ENCODE data around the gene CCDC70. TPM values are rescaled to one million over a fixed set of nuclear protein-coding genes. Genes with fewer than 3 reads are reported as not detected.
"Not testable (repeated sequence)": the region's sequence is repeated elsewhere in the genome, so short reads cannot be mapped to it uniquely, and the experiment has no call there.

CCDC70 gene
- total RNA-seq, 1 donor from 2014 or later: not detected

GRCh38 chr13:51821606-51822005 lies 40.2 kb upstream of the CCDC70 start:
- H3K27me3 ChIP-seq (ENCODE audit: control insufficient read depth, insufficient read depth, low read length): peaks cover 19% of the 10 kb centered on the region
- no peak for TF ChIP-seq CTCF (IDR thresholded peaks at IDR 0.05; ENCODE audit: insufficient read depth, low read length, poor library complexity, severe bottlenecking)
- no peak overlapping the region for H3K4me3 ChIP-seq (ENCODE audit: low read depth, low read length)
- DNase-seq (ENCODE audit: low read depth): no peak
- H3K36me3 ChIP-seq (ENCODE audit: control insufficient read depth, insufficient read depth, low read length): no peaks in the 10 kb centered on the region

GRCh38 chr13:51822106-51822815 lies 39.5 kb upstream of the CCDC70 start:
- TF ChIP-seq CTCF (IDR thresholded peaks at IDR 0.05; ENCODE audit: insufficient read depth, low read length, poor library complexity, severe bottlenecking): no peak
- peaks cover 15% of the 10 kb centered on the region for H3K27me3 ChIP-seq (ENCODE audit: control insufficient read depth, insufficient read depth, low read length)
- no peaks in the 10 kb centered on the region for H3K36me3 ChIP-seq (ENCODE audit: control insufficient read depth, insufficient read depth, low read length)
- no peak for DNase-seq (ENCODE audit: low read depth)
- no peak overlapping the region for H3K4me3 ChIP-seq (ENCODE audit: low read depth, low read length)

GRCh38 chr13:51823359-51823758 lies 38.4 kb upstream of the CCDC70 start:
- Histone ChIP-seq H3K36me3 (ENCODE audit: control insufficient read depth, insufficient read depth, low read length) (no peaks in the 10 kb centered on the region), H3K4me3 (ENCODE audit: low read depth, low read length) (no peak overlapping the region), H3K27me3 (ENCODE audit: control insufficient read depth, insufficient read depth, low read length) (peaks cover 11% of the 10 kb centered on the region)
- no peak for DNase-seq (ENCODE audit: low read depth)
- no peak for TF ChIP-seq CTCF (IDR thresholded peaks at IDR 0.05; ENCODE audit: insufficient read depth, low read length, poor library complexity, severe bottlenecking)

- no peak for DNase-seq (ENCODE audit: low read depth)
- Histone ChIP-seq H3K27me3 (ENCODE audit: control insufficient read depth, insufficient read depth, low read length) (peaks cover 10% of the 10 kb centered on the region), H3K36me3 (ENCODE audit: control insufficient read depth, insufficient read depth, low read length) (no peaks in the 10 kb centered on the region), H3K4me3 (ENCODE audit: low read depth, low read length) (no peak overlapping the region)
- no peak for TF ChIP-seq CTCF (IDR thresholded peaks at IDR 0.05; ENCODE audit: insufficient read depth, low read length, poor library complexity, severe bottlenecking)
These were observed 37.9 kb upstream of the CCDC70 start for GRCh38 chr13:51823863-51824262.

- DNase-seq (ENCODE audit: low read depth); H3K4me3 ChIP-seq (ENCODE audit: low read depth, low read length); H3K36me3 ChIP-seq (ENCODE audit: control insufficient read depth, insufficient read depth, low read length); H3K27me3 ChIP-seq (ENCODE audit: control insufficient read depth, insufficient read depth, low read length): not testable (repeated sequence)
These were observed 37.1 kb upstream of the CCDC70 start for GRCh38 chr13:51824712-51825111.

- Histone ChIP-seq H3K27me3 (ENCODE audit: control insufficient read depth, insufficient read depth, low read length) (peaks cover 3% of the 10 kb centered on the region), H3K4me3 (ENCODE audit: low read depth, low read length) (no peak overlapping the region), H3K36me3 (ENCODE audit: control insufficient read depth, insufficient read depth, low read length) (no peaks in the 10 kb centered on the region)
- no peak for DNase-seq (ENCODE audit: low read depth)
- TF ChIP-seq CTCF (IDR thresholded peaks at IDR 0.05; ENCODE audit: insufficient read depth, low read length, poor library complexity, severe bottlenecking): no peak
These were observed 36.6 kb upstream of the CCDC70 start for GRCh38 chr13:51825165-51825592.
